ENCODE data around the gene TSC22D1.

GRCh38 chr13:44386913-44387556, 189.1 kb downstream of the TSC22D1 start:
- TF ChIP-seq CTCF (IDR thresholded peaks at IDR 0.05) (no peak), POLR2A (IDR thresholded peaks at IDR 0.05) (no peak)
